Heart right ventricle (tissue), 16 donors: ENCODE data around the gene SDCCAG8. TPM values are rescaled to one million over a fixed set of nuclear protein-coding genes. Genes with fewer than 3 reads are reported as not detected.

Experiments used
- ATAC-seq, 8 donors: fragments of 200-7000 bp; cut with Tn5 transposase; one replicate each; pipeline ENCODE4 v1.9.1; 2020; ENCODE audit warnings: mild to moderate bottlenecking in 8 of 8, moderate library complexity in 8 of 8, moderate number of reproducible peaks in 1 of 8
- DNase-seq, 2 donors: peaks; one replicate each; pipeline ENCODE4 v3.0.0-alpha.2; 2020
- H3K27ac ChIP-seq, 10 donors: fragments of 200-600 bp; sonication (generic) in 2 of 10; one replicate each; pipeline versions ENCODE4 v1.5.0 to v1.8.0; 2020 to 2022; ENCODE audit warnings: mild to moderate bottlenecking in 3 of 10
- H3K27me3 ChIP-seq, 7 donors: fragments of 200-600 bp; one replicate each; pipeline ENCODE4 v1.8.0; 2021 to 2022; ENCODE audit warnings: mild to moderate bottlenecking in 2 of 7
- H3K36me3 ChIP-seq, 9 donors: fragments of 200-600 bp; sonication (generic) in 1 of 9; one replicate each; pipeline versions ENCODE4 v1.5.0 to v1.8.0; 2020 to 2022; ENCODE audit warnings: mild to moderate bottlenecking in 2 of 9
- H3K4me1 ChIP-seq, 9 donors: fragments of 200-600 bp; sonication (generic) in 1 of 9; one replicate each; pipeline versions ENCODE4 v1.5.0 to v1.8.0; 2020 to 2022; ENCODE audit warnings: mild to moderate bottlenecking in 4 of 9
- H3K4me3 ChIP-seq, 10 donors: fragments of 200-600 bp; sonication (generic) in 2 of 10; one replicate each; pipeline versions ENCODE4 v1.5.0 to v1.8.0; 2020 to 2022; ENCODE audit warnings: mild to moderate bottlenecking in 7 of 10, moderate library complexity in 2 of 10
- H3K9me3 ChIP-seq, 11 donors: fragments of 200-600 bp in 10 of 11; sonication (generic) in 2 of 11; one replicate each; pipeline versions ENCODE4 v1.5.0 to v1.8.0; 2013 to 2022; ENCODE audit warnings: mild to moderate bottlenecking in 2 of 11, control low read depth in 1 of 11, moderate library complexity in 1 of 11
- CTCF ChIP-seq, 9 donors: fragments of 200-600 bp; sonication (generic) in 2 of 9; IDR thresholded peaks; one replicate each; pipeline versions ENCODE4 v1.5.0 to v1.8.0; 2021 to 2022; ENCODE audit warnings: antibody characterized with exemption in 9 of 9, mild to moderate bottlenecking in 5 of 9, moderate library complexity in 1 of 9
- WGBS, 2 donors: extraction: QIAGEN DNeasy Blood & Tissue Kit; methylation state at CpG; one replicate each; pipeline ENCODE4 v1.1.7; 2013; ENCODE audit warnings: inconsistent platforms in 1 of 2; 5-methylcytosine and 5-hydroxymethylcytosine counted together
- intact Hi-C, 10 donors: fragments of 100-400 bp; cut with DNase I; formaldehyde crosslinking; loops; one replicate each; pipeline versions ENCODE4 v1.11.1 to v1.14.2; 2022
- polyA plus RNA-seq, 2 donors: library from polyadenylated mRNA; stranded (reverse); fragments of 200-250 nt; gene quantifications; one replicate each; pipeline ENCODE4 v1.2.3, GENCODE V29; 2013
- total RNA-seq, 10 donors: library from RNA; stranded (reverse); fragmentation: NEBNext Ultra II Directional in 3 of 10; extraction: Animal tissue kit (Norgen Biotek cat#: 25700) in 3 of 10; gene quantifications; one replicate each; pipeline versions ENCODE4 v1.2.1 to v1.2.4, GENCODE V29; 2021 to 2023
- donor health status: Arrhythmogenic right ventricular cardiomyopathy.
- donor health status: ischemic (EF 13 %, LVEDD 7.1; RV severe dilation, severe dysfunction).
- donor health status: healthy with polysubstance abuse.
- donor health status: DM: no; HTN: yes; CAD: no.
- donor health status: DM: no; HTN: no; CAD: no.
- donor health status: ischemic (EF 25% LVEDD 6.9; RV normal size, moderate dysfunction).
- donor health status: ischemic (EF 25% LVEDD 5.7; RV mildly dilated, moderate dysfunction).
- donor health status: healthy.
- donor health status: DM: yes; HTN: yes; CAD: no.
- donor health status: Ischemic cardiomyopathy.
- donor health status: ischemic (EF 35%, LVEDD 5.7; RV mildly dilated, moderate dysfunction).
- donor health status: nonischemic (EF 11% LVEDD 7.7; RV severe dilation, severe dysfunction).
- donor health status: DM: yes; HTN: yes; CAD: no.
- donor health status: PGD.
- donor health status: ischemic (EF 29% LVEDD 5.4; RV normal size, mild dysfunction).
- donor health status: nonischemic (EF 23%, LVEDD 6.1; RV moderate dilation, normal function).

SDCCAG8 gene
- total and polyA plus RNA-seq, 12 donors, result 7.7 to 37.1 (median 26.3) TPM

GRCh38 chr1:243438815-243439214 is 183.0 kb downstream of the SDCCAG8 start:
- Histone ChIP-seq H3K27me3 (no peaks in the 10 kb centered on the region), H3K4me3 (no peak overlapping the region), H3K27ac (no peak overlapping the region), H3K36me3 (peaks cover 0 to 12% (median 0%) of the 10 kb centered on the region in 9 donors), H3K4me1 (peaks cover 0 to 16% (median 13%) of the 10 kb centered on the region in 9 donors), H3K9me3 (no peaks in the 10 kb centered on the region)
- TF ChIP-seq CTCF (IDR thresholded peaks at IDR 0.05), result no peak
- ATAC-seq, result no peak
- intact Hi-C loops, result no loop called here
- no peak for DNase-seq
- 93 to 96% methylated on average over 2 of the region's 2 CpGs for WGBS, 2 donors

DNA sequence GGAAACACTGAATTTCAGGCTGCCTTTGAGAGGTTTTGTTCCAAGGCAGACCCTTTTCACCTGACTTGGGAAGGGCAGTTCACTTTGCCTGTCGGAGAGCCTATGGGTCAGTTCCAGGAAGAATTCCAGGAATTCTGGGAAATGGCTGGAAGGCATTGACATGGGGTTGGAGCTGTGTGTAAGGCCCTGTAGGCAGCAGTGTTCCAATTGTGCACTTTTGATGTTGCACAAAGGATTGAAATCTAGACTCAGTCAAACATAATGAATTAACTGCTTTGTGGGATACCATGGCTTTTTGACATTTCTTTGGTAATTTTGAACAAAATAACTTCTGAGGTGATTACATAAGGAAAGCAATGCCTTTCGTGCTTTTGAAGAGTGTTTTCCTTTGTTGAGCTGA is 184.6 kb downstream of the SDCCAG8 start:
- no peaks in the 10 kb centered on the region for H3K27me3 ChIP-seq
- intact Hi-C loops, result no loop called here
- no peak for TF ChIP-seq CTCF (IDR thresholded peaks at IDR 0.05)
- DNase-seq (no peak), ATAC-seq (no peak)
- H3K4me1 ChIP-seq, result peaks cover 0 to 22% (median 15%) of the 10 kb centered on the region in 9 donors
- no peak overlapping the region for H3K4me3 ChIP-seq
- no peaks in the 10 kb centered on the region for H3K9me3 ChIP-seq
- 91 to 95% methylated on average over 2 of the region's 2 CpGs for WGBS, 2 donors
- H3K36me3 ChIP-seq, result peaks cover 0 to 13% (median 0%) of the 10 kb centered on the region in 9 donors
- no peak overlapping the region for H3K27ac ChIP-seq

DNA sequence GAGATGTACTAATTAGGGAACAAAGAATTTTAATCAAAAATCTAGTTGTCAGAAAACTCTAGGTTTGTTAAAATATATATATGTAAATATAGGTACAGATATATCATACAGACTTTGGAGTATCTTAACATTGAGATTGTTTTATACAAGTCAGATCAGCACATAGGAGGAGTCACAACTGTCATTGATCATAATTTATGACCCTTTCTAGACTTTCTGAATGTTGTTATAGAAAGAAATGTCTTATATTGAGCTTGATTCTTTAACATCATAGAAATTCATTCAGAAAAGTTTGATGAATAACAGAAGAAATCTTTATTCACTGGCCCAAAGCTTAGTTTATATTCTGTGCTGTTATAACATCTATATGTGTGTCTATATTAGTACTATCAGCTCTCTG is 185.8 kb downstream of the SDCCAG8 start:
- Histone ChIP-seq H3K36me3 (peaks cover 0 to 15% (median 0%) of the 10 kb centered on the region in 9 donors), H3K9me3 (no peaks in the 10 kb centered on the region), H3K27ac (no peak overlapping the region), H3K4me1 (peaks cover 0 to 24% (median 15%) of the 10 kb centered on the region in 9 donors), H3K27me3 (no peaks in the 10 kb centered on the region), H3K4me3 (no peak overlapping the region)
- intact Hi-C loops, result no loop called here
- DNase-seq, result no peak
- no peak for ATAC-seq
- no peak for TF ChIP-seq CTCF (IDR thresholded peaks at IDR 0.05)

- H3K4me3 ChIP-seq, result peak overlapping the region in 2 of 10 donors; percentile 7 to 16
- peaks cover 0 to 39% (median 19%) of the 10 kb centered on the region in 9 donors for H3K4me1 ChIP-seq
- ATAC-seq (peak in 5 of 8 donors; percentile 42 to 80 (median 62)), DNase-seq (no peak)
- no peak for TF ChIP-seq CTCF (IDR thresholded peaks at IDR 0.05)
- intact Hi-C loops, result no loop called here
- peak overlapping the region in 3 of 10 donors; percentile 32 to 56 (median 55) for H3K27ac ChIP-seq
- no peaks in the 10 kb centered on the region for H3K9me3 ChIP-seq
- H3K36me3 ChIP-seq, result peaks cover 0 to 5% (median 0%) of the 10 kb centered on the region in 9 donors
- H3K27me3 ChIP-seq, result no peaks in the 10 kb centered on the region
- WGBS, 2 donors, result 40 to 44% methylated on average over 4 of the region's 4 CpGs
These were observed 187.7 kb downstream of the SDCCAG8 start for GRCh38 chr1:243443557-243443956.
